ENCODE results near the gene LSS. TPM values are rescaled to one million over a fixed set of nuclear protein-coding genes. Genes with fewer than 3 reads are reported as not detected.

LSS gene
- total and polyA plus RNA-seq, 10 of the 15 experiments (the other 5 are each of a cell fraction or from before 2014, with no cell fraction given) = 2.9 to 82.4 (median 27.5) TPM

DNA sequence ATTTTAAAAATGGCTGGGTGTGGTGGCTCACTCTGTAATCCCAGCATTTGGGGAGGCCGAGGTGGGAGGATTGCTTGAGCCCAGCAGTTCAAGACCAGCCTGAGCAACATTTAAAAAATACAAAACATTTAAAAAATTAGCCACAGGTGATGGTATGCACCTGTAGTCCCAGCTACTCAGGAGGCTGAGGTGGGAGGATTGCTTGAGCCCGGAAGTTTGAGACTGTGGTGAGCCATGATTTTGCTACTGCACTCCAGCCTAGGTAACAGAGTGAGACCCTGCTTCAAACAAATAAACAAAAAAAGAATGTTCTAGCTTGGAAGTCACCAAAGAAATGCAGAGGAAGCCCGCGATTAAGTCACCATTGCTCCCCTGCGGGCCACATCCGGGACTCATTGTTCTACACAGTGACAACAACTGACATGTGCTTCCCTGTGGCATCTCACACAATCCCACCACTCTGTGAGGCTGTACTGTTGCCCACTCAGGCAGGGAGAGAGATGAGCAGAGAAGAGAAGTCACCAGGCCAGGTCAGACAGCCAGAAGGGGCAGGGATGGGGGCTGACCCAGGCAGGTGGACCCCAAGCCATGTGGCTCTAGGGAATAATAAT, 25.9 kb downstream of the LSS start:
- ChIA-PET CTCF (no interaction called here), POLR2A (no interaction called here), RAD21 (ENCODE audit: unreplicated experiment) (no interaction called here), SMC1A (ENCODE audit: uncharacterized antibody, unreplicated experiment) (no interaction called here)
- Histone ChIP-seq H3K36me3 (ENCODE audit: control insufficient read depth in 2 of 2, insufficient read depth in 2 of 2, low read length in 1 of 2) (peaks cover 7 to 11% of the 10 kb centered on the region in 2 experiments; a peak in 3 of 4 replicates), H3K9me3 (replicated peaks; ENCODE audit: control insufficient read depth, insufficient read depth, low read length) (no peaks in the 10 kb centered on the region), H3K9ac (ENCODE audit: control insufficient read depth, insufficient read depth, low read length) (no peak overlapping the region), H3K27me3 (replicated peaks in 1 of 2; ENCODE audit: control insufficient read depth in 2 of 2, insufficient read depth in 2 of 2, low read length in 1 of 2) (no peaks in the 10 kb centered on the region), H4K20me1 (ENCODE audit: control insufficient read depth, insufficient read depth) (no peaks in the 10 kb centered on the region), H3K79me2 (ENCODE audit: control insufficient read depth, insufficient read depth, low read length) (no peaks in the 10 kb centered on the region), H3K4me1 (ENCODE audit: control insufficient read depth, insufficient read depth, low read length) (no peaks in the 10 kb centered on the region), H3K27ac (ENCODE audit: control insufficient read depth, insufficient read depth) (no peak overlapping the region), H2AFZ (ENCODE audit: control insufficient read depth, low read depth, low read length) (no peak overlapping the region), H3K4me3 (no peak overlapping the region), H3K4me2 (ENCODE audit: control insufficient read depth, insufficient read depth) (no peak overlapping the region)
- no peak for FAIRE-seq
- ATAC-seq = no peak
- intact Hi-C loops (cut with micrococcal nuclease; ENCODE audit: unreplicated experiment) (no loop called here), in situ Hi-C loops (cut with MboI) (no loop called here)
- 97% methylated on average over 6 of the region's 6 CpGs for WGBS (ENCODE audit: insufficient coverage, insufficient replicate concordance, low lambda C conversion rate, missing lambda C conversion rate)
- no peak for DNase-seq (ENCODE audit: low read depth, low spot score)
- TF ChIP-seq, protein P1, sequence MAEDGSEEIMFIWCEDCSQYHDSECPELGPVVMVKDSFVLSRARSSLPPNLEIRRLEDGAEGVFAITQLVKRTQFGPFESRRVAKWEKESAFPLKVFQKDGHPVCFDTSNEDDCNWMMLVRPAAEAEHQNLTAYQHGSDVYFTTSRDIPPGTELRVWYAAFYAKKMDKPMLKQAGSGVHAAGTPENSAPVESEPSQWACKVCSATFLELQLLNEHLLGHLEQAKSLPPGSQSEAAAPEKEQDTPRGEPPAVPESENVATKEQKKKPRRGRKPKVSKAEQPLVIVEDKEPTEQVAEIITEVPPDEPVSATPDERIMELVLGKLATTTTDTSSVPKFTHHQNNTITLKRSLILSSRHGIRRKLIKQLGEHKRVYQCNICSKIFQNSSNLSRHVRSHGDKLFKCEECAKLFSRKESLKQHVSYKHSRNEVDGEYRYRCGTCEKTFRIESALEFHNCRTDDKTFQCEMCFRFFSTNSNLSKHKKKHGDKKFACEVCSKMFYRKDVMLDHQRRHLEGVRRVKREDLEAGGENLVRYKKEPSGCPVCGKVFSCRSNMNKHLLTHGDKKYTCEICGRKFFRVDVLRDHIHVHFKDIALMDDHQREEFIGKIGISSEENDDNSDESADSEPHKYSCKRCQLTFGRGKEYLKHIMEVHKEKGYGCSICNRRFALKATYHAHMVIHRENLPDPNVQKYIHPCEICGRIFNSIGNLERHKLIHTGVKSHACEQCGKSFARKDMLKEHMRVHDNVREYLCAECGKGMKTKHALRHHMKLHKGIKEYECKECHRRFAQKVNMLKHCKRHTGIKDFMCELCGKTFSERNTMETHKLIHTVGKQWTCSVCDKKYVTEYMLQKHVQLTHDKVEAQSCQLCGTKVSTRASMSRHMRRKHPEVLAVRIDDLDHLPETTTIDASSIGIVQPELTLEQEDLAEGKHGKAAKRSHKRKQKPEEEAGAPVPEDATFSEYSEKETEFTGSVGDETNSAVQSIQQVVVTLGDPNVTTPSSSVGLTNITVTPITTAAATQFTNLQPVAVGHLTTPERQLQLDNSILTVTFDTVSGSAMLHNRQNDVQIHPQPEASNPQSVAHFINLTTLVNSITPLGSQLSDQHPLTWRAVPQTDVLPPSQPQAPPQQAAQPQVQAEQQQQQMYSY (CRISPR knock-in tag; IDR thresholded peaks at IDR 0.05) = no peak
- TF ChIP-seq KAT2A (conservative IDR thresholded peaks at IDR 0.05; ENCODE audit: control insufficient read depth, low read depth, low read length) (no peak), NKRF (conservative IDR thresholded peaks at IDR 0.05) (no peak), FOXK2 (IDR thresholded peaks at IDR 0.05) (no peak), NFXL1 (IDR thresholded peaks at IDR 0.05; ENCODE audit: borderline replicate concordance) (no peak), ZNF24 (IDR thresholded peaks at IDR 0.05) (no peak), PAX5 (IDR thresholded peaks at IDR 0.05; ENCODE audit: borderline replicate concordance, low read depth, low read length) (no peak), WRNIP1 (IDR thresholded peaks at IDR 0.05; ENCODE audit: borderline replicate concordance, low read depth, low read length) (no peak), HSF1 (IDR thresholded peaks at IDR 0.05; ENCODE audit: low read depth, low read length) (no peak), IKZF1 (conservative IDR thresholded peaks at IDR 0.05) (no peak), NFYB (IDR thresholded peaks at IDR 0.05; ENCODE audit: insufficient read depth, low read depth, low read length) (no peak), SP1 (IDR thresholded peaks at IDR 0.05; ENCODE audit: low read depth, low read length) (no peak), ATF7 (IDR thresholded peaks at IDR 0.05; ENCODE audit: low read depth) (no peak), CHD4 (IDR thresholded peaks at IDR 0.05) (no peak), CEBPB (IDR thresholded peaks at IDR 0.05; ENCODE audit: borderline replicate concordance in 1 of 2, low read depth in 2 of 2, low read length in 2 of 2) (no peak), IRF4 (IDR thresholded peaks at IDR 0.05; ENCODE audit: low read depth, low read length) (no peak)
- BruUV-seq (replicated peaks) = no TSS peak

Data from GM12878 (cell line).